Astrocyte of the cerebellum (primary cell): ENCODE data around the gene MMADHC.

Source experiments
- DNase-seq: peaks from one replicate; pipeline ENCODE4 v3.0.0-alpha.2; 2011; ENCODE audit warnings: low read depth
- H3K4me3 ChIP-seq: 2 replicates; pipeline ENCODE4 v1.5.1; 2011; ENCODE audit warnings: mild to moderate bottlenecking, low read depth, low read length, moderate library complexity
- CTCF ChIP-seq: IDR thresholded peaks from 2 replicates; pipeline ENCODE4 v1.5.1; 2012; ENCODE audit warnings: low read length, low read depth, moderate library complexity, mild to moderate bottlenecking; ENCODE audit errors: missing control alignments
- in situ Hi-C: cut with HindIII; loops from 2 replicates; pipeline ENCODE4 v1.10.0; 2017; ENCODE audit warnings: low sequenced_read_pairs

The MMADHC gene

DNA sequence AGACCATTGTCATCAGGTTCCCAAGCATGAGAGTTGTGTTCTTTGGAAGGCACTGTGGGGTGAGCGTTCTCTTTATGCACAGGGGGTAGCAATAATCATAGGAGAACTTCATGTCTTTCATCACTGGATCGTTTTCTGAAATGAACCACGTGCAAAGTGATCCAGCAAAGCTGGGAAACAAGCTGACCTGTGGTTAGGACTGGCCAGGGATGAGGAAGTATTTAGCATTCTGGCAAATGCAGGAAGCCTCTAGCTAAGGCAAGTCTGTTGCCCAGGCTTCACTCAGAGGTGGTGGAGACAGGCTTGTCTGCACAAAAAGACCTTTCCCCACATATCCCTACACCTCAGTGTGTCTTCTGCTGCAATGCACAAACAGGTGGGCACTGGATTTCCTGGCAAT, 58.6 kb downstream of the MMADHC start:
- H3K4me3 ChIP-seq, result no peak overlapping the region
- in situ Hi-C loops, result no loop called here
- no peak for DNase-seq
- no peak for TF ChIP-seq CTCF

- DNase-seq, result no peak
- H3K4me3 ChIP-seq, result no peak overlapping the region
- in situ Hi-C loops, result no loop called here
- TF ChIP-seq CTCF, result no peak
These were observed 59.4 kb downstream of the MMADHC start for GRCh38 chr2:149527998-149528755.

GRCh38 chr2:149526689-149527088, 60.9 kb downstream of the MMADHC start:
- H3K4me3 ChIP-seq, result no peak overlapping the region
- TF ChIP-seq CTCF, result no peak
- DNase-seq, result no peak
- in situ Hi-C loops, result no loop called here

- DNase-seq, result no peak
- H3K4me3 ChIP-seq, result no peak overlapping the region
- in situ Hi-C loops, result no loop called here
- no peak for TF ChIP-seq CTCF
These were observed 62.3 kb downstream of the MMADHC start for GRCh38 chr2:149525323-149525722.
